GM12801 (cell line): Measurements from ENCODE around the gene EDIL3.

ENCODE experiments used
- CTCF ChIP-seq: IDR thresholded peaks from one replicate; pipeline ENCODE4 v1.5.1; 2011; ENCODE audit warnings: control low read depth; ENCODE audit not compliant: insufficient read length; ENCODE audit errors: extremely low read depth

Gene EDIL3

GRCh38 chr5:84197538-84197937, 187.1 kb downstream of the EDIL3 start:
- TF ChIP-seq CTCF, result no peak

GRCh38 chr5:84191281-84191680, 193.4 kb downstream of the EDIL3 start:
- no peak for TF ChIP-seq CTCF

- no peak for TF ChIP-seq CTCF
These were observed 199.8 kb downstream of the EDIL3 start for GRCh38 chr5:84184857-84185256.

GRCh38 chr5:84181093-84181492, 203.6 kb downstream of the EDIL3 start:
- no peak for TF ChIP-seq CTCF

GRCh38 chr5:84168841-84169240, 215.8 kb downstream of the EDIL3 start:
- no peak for TF ChIP-seq CTCF

- no peak for TF ChIP-seq CTCF
These were observed 221.0 kb downstream of the EDIL3 start for GRCh38 chr5:84163671-84164070.

GRCh38 chr5:84162695-84163094, 222.0 kb downstream of the EDIL3 start:
- no peak for TF ChIP-seq CTCF

GRCh38 chr5:84149094-84149493, 235.6 kb downstream of the EDIL3 start:
- no peak for TF ChIP-seq CTCF
